ENCODE results near the gene TLE2.

- TF ChIP-seq CTCF (IDR thresholded peaks at IDR 0.05 in 2 of 3, conservative IDR thresholded peaks at IDR 0.05 in 1 of 3; ENCODE audit: borderline replicate concordance in 1 of 3, insufficient read depth in 1 of 3, low read depth in 2 of 3, low read length in 2 of 3) (no peak), POLR2A (IDR thresholded peaks at IDR 0.05; ENCODE audit: borderline replicate concordance, extremely low read depth, insufficient read depth, insufficient read length) (no peak), SIN3A (IDR thresholded peaks at IDR 0.05; ENCODE audit: low read depth) (no peak), POLR2AphosphoS5 (IDR thresholded peaks at IDR 0.05; ENCODE audit: low read depth, low read length) (no peak), SP1 (IDR thresholded peaks at IDR 0.05; ENCODE audit: low read depth) (no peak), TCF7L2 (IDR thresholded peaks at IDR 0.05; ENCODE audit: borderline replicate concordance, extremely low read depth, insufficient read depth, insufficient read length) (no peak), CBX3 (IDR thresholded peaks at IDR 0.05; ENCODE audit: low read depth) (no peak), REST (IDR thresholded peaks at IDR 0.05; ENCODE audit: low read depth) (no peak), CEBPB (IDR thresholded peaks at IDR 0.05; ENCODE audit: low read depth) (no peak), FOSL1 (IDR thresholded peaks at IDR 0.05; ENCODE audit: low read depth) (no peak)
Measured at GRCh38 chr19:3020321-3020960, 8.6 kb downstream of the TLE2 start.

Data from HCT116 (cell line).